Astrocyte of the cerebellum (primary cell): ENCODE measurements around the gene TMED3.
"Not testable (repeated sequence)": the region's sequence is repeated elsewhere in the genome, so short reads cannot be mapped to it uniquely, and the experiment has no call there.

Experiments
- DNase-seq: peaks from one replicate; pipeline ENCODE4 v3.0.0-alpha.2; 2011; ENCODE audit warnings: low read depth
- H3K4me3 ChIP-seq: 2 replicates; pipeline ENCODE4 v1.5.1; 2011; ENCODE audit warnings: mild to moderate bottlenecking, low read depth, low read length, moderate library complexity
- in situ Hi-C: cut with HindIII; loops from 2 replicates; pipeline ENCODE4 v1.10.0; 2017; ENCODE audit warnings: low sequenced_read_pairs
- TF ChIP-seq, protein P1 (sequence below): IDR thresholded peaks from 2 replicates; pipeline ENCODE4 v1.5.1; 2012; ENCODE audit warnings: low read length, low read depth, moderate library complexity, mild to moderate bottlenecking; ENCODE audit errors: missing control alignments

Gene TMED3

DNA sequence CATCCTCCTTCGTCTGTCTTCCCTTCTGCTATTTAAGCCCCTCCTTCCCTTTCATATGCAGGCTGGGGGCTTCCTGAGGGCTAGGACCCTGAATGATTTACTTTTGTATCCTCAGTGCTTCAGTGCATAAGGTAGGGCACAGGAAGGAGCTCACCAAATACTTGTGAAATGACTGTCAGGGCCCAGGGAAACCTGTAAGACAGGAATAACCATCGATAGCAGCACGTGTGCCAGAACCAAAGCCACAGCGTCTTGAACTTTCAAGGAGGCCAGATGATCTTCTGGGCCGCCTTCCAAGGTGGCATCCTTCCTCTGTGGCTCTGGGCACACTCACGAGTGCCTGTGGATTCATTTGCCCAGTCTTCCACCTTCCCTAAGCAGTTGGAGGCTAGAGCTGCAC, 3.9 kb downstream of the TMED3 start:
- in situ Hi-C loops: no loop called here
- no peak overlapping the region for H3K4me3 ChIP-seq
- TF ChIP-seq, protein P1, sequence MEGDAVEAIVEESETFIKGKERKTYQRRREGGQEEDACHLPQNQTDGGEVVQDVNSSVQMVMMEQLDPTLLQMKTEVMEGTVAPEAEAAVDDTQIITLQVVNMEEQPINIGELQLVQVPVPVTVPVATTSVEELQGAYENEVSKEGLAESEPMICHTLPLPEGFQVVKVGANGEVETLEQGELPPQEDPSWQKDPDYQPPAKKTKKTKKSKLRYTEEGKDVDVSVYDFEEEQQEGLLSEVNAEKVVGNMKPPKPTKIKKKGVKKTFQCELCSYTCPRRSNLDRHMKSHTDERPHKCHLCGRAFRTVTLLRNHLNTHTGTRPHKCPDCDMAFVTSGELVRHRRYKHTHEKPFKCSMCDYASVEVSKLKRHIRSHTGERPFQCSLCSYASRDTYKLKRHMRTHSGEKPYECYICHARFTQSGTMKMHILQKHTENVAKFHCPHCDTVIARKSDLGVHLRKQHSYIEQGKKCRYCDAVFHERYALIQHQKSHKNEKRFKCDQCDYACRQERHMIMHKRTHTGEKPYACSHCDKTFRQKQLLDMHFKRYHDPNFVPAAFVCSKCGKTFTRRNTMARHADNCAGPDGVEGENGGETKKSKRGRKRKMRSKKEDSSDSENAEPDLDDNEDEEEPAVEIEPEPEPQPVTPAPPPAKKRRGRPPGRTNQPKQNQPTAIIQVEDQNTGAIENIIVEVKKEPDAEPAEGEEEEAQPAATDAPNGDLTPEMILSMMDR: no peak
- no peak for DNase-seq

DNA sequence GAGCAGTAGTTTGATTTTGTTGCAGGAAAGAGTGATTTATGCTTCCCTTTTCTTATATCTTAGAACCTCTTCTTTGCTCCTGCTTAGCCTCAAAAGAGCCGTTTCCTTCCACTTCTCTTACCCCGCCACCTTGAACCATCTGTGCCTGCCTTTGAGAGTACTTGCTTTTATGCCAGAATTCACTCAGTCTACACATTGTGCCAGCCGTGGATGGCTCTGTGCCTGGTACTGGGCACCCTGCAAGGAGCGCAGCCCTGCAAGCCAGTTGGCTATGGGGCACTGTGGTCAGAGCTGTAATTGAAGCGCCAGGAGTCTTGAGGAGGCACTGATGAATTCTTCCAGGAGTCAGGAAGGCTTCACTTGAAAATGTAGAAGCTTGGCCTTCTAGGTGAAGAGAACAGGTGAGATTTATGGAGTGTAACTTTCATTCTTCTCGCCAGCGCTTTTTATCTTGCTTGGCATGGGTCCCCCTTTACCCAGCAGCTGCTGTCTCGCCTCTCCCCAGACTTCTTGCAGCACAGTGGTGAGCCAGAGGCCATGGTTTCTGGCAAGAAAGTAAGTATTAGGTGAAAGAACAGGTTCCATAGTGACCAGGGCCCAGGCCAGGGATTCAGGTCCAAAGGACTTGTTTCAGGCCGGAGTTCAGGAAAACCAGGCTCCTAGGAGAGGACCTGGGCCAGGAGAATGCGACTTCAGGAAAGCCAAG, 4.9 kb downstream of the TMED3 start:
- H3K4me3 ChIP-seq: no peak overlapping the region
- in situ Hi-C loops: no loop called here
- TF ChIP-seq, protein P1: no peak
- DNase-seq: no peak

DNA sequence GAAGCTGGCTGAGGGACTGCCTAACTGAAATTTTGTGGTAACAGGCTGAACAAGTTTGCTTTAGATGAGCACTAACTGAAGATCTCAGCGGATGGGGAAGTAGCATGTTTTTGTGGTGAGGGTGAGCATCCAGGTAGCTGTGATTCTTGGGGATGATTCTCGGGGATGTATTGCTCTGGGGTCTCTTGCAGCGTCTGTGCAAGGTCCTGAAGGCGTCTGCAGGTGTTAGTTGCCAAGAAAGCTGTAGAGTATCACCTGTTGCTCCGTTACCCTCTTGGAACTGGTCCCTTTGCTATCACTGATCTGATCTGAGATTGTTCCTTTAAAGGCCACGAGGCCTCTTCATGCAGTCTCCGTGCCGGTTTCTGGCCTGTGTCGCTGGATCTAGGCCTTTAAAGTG, 6.0 kb downstream of the TMED3 start:
- H3K4me3 ChIP-seq: no peak overlapping the region
- no peak for DNase-seq
- TF ChIP-seq, protein P1: no peak
- in situ Hi-C loops: no loop called here

DNA sequence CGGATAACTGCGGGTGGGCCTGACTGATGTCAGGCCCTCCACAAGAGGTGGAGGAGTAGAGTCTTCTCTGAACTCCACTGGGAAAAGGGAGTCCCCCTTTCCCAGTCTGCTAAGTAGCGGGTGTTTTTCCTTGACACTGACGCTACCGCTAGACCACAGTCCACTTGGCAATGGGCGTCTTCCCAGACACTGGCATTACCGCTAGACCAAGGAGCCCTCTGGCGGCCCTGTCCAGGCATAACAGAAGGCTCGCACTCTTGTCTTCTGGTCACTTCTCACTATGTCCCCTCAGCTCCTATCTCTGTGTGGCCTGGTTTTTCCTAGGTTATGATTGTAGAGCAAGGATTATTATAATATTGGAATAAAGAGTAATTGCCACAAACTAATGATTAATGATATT, 9.1 kb downstream of the TMED3 start:
- in situ Hi-C loops, DNase-seq, H3K4me3 ChIP-seq: not testable (repeated sequence)

DNA sequence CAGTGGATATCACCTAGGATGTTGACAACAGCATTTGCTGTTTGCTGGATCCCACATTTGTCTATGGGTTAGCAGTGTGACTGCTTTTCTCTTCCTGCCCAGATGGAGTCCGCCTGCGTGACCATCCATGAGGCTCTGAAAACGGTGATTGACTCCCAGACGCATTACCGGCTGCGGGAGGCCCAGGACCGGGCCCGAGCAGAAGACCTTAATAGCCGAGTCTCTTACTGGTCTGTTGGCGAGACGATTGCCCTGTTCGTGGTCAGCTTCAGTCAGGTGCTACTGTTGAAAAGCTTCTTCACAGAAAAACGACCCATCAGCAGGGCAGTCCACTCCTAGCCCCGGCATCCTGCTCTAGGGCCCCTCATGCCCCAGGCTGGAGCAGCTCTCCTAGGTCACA, 11.0 kb downstream of the TMED3 start:
- no peak overlapping the region for H3K4me3 ChIP-seq
- in situ Hi-C loops: no loop called here
- no peak for DNase-seq
- TF ChIP-seq, protein P1: no peak

- in situ Hi-C loops: no loop called here
- TF ChIP-seq, protein P1: no peak
- H3K4me3 ChIP-seq: no peak overlapping the region
- no peak for DNase-seq
These were observed 11.4 kb downstream of the TMED3 start for GRCh38 chr15:79322306-79322705.

DNA sequence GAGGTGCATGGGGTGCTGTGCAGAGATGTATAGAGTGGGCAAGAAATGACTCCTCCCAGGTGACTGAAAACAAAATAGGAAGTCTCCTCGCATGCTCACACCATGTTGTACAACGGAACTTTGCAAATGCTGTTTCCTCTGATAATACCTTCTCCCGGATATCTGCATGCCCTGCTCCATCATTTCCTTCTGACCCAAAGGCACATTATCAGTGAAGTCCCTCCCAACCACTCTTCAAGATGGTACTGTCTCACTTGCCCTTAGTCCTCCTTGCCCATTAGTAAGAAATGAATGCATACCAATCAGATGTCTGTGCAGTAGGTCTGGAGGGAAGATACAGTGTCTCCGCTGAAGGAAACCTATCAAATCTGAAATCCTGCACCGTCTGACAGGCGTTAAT, 12.0 kb downstream of the TMED3 start:
- DNase-seq: no peak
- in situ Hi-C loops: no loop called here
- H3K4me3 ChIP-seq: no peak overlapping the region
- TF ChIP-seq, protein P1: no peak
